Colon (tissue), 2 donors: ENCODE measurements around the gene MMP24.
"Not testable (repeated sequence)": the region's sequence is repeated elsewhere in the genome, so short reads cannot be mapped to it uniquely, and the experiment has no call there.

Source experiments
- FAIRE-seq: peaks from 2 replicates; lab custom pipeline; 2012; peaks lifted over from hg19 to GRCh38; lab: Jason Lieb, UNC
- donor health status: control.
- donor health status: control.

The MMP24 gene

DNA sequence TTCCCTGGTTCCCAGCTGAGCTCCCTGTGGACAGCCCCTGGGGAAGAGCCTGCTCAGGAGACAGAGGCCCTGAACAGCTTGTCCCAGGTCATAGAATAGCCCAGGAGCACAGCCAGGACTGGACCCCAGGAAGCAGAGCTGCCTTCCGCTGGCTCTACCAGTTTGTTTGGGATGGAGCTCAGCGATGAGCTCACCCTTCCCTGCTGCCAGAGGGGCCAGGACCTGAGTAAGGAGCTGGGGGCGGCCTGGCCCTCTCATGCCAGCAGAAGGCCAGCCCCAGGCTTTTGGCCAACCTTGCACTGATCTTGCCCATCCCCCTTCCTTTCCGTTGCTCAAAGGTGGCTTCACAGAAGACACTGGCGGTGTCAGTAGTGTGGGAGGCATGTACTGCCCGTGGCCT is 33.9 kb downstream of the MMP24 start:
- no peak for FAIRE-seq

DNA sequence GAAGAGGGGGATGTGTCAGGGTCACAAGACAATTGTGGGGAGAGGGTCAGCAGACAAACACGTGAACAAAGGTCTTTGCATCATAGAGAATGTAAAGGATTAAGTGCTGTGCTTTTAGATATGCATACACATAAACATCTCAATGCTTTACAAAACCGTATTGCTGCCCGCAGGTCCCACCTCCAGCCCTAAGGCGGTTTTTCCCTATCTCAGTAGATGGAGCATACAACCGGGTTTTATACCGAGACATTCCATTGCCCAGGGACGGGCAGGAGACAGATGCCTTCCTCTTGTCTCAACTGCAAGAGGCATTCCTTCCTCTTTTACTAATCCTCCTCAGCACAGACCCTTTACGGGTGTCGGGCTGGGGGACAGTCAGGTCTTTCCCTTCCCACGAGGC is 35.8 kb downstream of the MMP24 start:
- not testable (repeated sequence) for FAIRE-seq

DNA sequence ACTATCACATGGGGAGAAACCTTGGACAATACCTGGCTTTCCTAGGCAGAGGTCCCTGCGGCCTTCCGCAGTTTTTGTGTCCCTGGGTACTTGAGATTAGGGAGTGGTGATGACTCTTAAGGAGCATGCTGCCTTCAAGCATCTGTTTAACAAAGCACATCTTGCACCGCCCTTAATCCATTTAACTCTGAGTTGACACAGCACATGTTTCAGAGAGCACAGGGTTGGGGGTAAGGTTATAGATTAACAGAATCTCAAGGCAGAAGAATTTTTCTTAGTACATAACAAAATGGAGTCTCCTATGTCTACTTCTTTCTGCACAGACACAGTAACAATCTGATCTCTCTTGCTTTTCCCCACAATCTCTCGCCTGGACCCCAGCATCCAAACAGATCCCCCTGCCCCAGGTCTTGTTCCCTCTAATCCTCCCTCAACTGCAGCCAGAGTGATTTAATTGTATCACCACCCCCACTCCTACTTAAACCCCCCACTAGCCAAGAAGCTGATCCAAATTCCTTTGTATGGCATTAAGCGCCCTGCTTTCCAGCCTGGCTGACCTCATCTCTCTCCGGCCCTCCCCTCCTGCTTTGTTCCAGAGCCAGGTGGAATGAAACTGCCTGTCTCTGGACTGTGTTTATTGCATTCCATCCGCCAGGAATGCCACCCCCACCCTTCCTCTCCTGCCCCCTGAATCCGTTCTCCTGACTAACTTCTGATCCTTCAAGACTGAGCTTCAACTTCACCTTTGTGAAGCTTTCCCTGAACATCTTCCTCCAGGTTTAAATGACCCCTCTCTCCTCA is 36.4 kb downstream of the MMP24 start:
- not testable (repeated sequence) for FAIRE-seq

DNA sequence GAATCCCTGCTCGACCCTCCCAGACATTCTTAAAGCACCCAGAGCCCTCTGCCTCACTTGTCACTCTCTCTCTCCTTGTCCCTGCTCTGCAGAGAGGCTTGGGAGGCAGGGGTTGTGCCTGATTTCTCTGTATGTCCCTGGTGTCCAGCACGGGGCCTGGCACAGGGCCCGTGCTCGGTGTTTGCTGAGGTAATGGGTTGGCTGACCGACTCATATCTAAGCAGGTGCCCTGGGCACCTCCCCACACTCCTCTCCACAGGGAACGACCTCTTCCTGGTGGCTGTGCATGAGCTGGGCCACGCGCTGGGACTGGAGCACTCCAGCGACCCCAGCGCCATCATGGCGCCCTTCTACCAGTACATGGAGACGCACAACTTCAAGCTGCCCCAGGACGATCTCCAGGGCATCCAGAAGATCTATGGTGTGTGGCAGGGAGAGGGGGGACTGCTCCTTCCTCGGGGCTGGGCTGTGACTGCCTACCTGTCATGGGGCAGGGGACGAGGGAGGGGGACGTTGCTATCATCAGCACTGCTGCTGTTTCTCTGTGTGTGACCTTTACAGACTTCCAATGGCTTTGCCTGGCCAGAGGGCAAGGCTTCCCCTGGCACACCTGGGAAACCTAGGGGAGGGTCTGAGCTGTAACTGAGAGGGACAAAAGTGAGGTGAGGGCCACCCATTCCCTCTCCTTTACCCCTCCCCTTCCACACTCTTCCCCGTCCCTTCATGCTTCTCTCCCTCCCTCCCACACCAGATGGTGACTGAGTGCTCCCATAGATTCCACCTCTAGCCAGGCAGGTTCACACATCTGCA is 37.2 kb downstream of the MMP24 start:
- no peak for FAIRE-seq

- no peak for FAIRE-seq
Measured at GRCh38 chr20:35264755-35265154, 38.3 kb downstream of the MMP24 start.

DNA sequence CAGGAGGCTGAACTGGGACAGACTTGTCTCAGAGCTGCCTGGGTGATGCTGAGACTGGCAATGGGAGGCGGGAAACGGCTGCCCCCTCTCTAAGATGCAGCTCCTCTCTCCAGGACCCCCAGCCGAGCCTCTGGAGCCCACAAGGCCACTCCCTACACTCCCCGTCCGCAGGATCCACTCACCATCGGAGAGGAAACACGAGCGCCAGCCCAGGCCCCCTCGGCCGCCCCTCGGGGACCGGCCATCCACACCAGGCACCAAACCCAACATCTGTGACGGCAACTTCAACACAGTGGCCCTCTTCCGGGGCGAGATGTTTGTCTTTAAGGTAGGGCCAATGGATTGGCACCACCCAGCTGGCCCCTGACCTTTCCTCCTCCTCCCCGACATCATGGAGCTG is 40.6 kb downstream of the MMP24 start:
- FAIRE-seq, result no peak

DNA sequence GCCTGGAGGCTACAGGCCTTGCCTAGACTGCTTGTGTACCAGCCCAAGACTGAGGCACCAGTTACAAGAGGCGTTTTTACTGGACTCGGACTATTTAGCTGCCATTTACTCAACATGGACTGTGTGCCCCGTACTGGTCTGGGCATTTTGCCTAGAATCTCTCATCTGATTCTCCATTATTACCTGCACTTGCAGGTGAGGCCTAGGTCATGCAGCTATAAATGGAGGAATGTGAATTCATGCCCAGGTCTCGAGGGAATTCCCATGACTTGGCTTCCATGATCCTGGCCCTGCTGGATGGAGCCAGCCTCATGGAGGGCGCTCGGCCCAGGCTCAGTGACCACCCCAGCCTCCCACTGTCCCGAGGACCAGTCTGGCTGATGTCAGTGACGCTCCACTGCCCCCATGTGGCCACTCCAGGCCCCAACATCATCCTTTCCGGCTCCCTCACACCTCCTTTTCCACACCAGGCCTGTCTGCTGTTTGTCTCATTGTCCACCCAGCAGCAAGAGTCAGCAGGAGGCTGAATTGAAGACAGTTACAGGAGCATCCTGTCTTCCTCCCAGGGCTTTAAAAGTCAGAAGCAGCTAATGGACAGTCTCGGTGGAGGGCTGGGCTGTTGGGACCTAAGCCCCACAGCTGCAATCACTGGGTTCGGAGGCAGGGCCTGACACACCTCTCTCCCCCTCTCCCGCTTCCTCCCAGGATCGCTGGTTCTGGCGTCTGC is 42.7 kb downstream of the MMP24 start:
- FAIRE-seq, result no peak

DNA sequence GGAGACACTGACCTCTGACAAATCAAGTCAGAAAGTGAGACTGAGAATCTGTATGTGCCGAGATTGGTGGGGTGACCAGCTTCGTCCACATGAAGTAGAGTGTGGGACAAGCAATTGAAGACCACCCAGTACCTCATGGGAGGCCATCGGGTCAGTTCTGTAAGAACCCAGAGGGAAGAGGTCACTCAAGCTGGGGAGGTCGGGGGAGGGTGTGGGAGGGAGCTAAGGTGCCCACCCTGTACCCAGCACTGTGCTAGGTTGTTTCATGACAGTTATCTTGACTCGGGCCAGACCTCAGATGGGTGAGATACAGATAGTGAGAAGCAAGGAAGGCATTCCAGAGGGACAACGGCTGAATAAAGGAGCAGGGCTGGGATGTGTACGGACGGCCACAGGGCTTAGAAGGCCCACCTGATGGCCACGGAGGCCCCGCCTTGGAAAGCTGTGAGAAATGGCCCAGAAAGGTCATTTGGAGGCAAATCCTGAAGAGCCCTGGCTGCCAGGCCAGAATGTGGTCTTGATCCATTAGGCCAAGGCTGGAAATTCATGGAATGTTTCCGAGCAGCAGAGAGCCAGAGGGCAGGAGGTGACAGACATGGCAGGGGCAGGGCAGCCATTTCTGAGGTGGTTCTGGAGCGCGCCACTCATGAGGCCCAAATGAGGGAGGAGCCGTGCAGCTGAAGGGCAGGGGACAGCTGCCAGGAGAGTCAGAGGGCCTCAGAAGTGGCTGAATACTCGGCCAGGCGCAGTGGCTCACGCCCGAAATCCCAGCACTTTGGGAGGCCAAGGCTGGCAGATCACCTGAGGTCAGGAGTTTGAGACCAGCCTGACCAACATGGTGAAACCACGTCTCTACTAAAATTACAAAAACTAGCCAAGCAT is 43.8 kb downstream of the MMP24 start:
- no peak for FAIRE-seq

DNA sequence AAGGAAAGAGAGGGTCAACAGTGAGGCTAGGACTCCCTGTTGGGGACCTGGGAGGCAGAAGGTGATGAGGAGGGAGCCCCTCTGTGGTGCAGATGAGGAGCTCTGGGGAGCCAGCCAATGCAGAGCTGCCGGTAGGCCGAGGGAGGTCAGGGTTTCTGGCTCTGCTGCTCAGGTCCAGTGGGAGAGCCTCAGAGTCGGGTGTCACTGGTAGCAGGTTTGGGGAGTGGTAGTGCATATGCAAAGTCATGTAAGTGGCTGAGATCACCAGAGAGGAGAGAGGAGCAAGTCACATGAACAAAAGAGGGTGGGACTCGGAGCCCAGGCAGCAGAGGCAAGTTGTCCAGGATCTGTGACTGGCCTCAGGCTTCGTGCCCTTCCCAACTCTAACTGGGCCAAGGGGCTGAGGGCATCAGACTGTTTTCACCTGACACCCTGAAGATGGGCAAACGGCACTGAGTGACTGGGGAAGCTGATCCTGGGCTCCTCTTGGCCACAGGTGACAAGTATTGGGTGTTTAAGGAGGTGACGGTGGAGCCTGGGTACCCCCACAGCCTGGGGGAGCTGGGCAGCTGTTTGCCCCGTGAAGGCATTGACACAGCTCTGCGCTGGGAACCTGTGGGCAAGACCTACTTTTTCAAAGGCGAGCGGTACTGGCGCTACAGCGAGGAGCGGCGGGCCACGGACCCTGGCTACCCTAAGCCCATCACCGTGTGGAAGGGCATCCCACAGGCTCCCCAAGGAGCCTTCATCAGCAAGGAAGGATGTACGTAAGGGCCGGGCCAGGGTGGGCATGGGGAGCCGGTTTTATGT is 44.8 kb downstream of the MMP24 start:
- FAIRE-seq, result no peak

GRCh38 chr20:35271904-35272303 is 45.4 kb downstream of the MMP24 start:
- no peak for FAIRE-seq

DNA sequence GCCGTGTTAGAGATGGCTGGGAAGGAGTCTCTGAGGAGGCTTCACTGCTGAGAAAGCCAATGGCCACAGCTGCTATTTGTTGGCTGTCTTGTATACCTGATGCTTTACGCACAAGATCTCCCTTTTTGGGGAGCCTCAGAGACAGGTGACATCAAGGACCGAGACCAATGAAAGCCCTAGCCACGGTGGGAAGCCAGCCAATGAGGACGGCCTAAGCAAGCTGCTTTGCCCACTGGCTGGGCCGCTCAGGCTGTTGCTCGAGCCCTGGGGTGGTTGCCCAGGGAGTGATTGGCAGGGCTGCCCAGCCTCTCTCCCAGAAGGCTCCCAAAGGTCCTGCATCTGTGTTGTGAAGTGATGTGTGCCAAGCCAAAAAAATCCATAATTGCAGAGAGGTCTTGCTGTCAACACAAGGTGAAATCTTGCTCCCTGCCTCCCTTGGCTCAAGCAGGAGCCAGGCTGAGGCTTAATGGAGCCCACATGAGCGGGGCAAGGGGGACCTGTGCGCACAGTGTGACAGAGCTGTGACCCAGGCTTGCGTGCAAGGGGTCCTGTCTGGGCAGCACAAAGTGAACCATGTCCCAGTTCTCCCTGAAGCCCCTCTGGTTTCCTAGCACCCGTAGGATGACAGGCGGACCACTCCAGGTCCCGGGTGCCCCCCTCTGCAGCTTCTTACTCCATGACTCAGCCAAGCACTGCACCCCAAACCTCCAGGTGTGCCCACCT is 47.1 kb downstream of the MMP24 start:
- no peak for FAIRE-seq

GRCh38 chr20:35274172-35275092 is 47.9 kb downstream of the MMP24 start:
- FAIRE-seq, result no peak

- FAIRE-seq, result no peak
Measured at GRCh38 chr20:35275741-35276251, 49.3 kb downstream of the MMP24 start.

DNA sequence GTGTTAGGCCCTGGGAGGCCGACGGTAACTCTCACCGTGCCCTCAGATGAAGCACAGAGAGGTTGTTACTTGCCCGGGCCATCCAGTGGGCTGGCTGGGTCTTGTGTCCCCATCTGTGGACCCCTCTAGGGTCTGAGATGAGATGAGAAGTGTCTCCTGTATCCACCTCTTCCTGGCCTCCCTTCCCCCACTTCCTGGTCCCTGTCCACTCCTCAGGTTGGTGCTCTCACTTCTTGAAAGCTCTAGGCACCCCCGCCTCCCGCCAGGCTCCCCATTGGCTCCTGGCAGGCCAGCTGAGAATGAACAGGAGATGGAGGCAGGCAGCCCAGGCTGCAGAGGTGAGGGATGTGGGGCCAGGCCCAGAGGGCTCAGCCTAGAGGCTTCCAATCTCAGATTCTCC is 49.9 kb downstream of the MMP24 start:
- FAIRE-seq, result no peak

- FAIRE-seq, result no peak
Measured at GRCh38 chr20:35277127-35277526, 50.6 kb downstream of the MMP24 start.

- FAIRE-seq, result no peak
Measured at GRCh38 chr20:35277531-35278395, 51.3 kb downstream of the MMP24 start, which contains the start of gene MMP24OS. MMP24OS (minus strand) TSS chr20:35278122; CDS start chr20:35277929, 193 bp downstream.

GRCh38 chr20:35279040-35279439 is 52.5 kb downstream of the MMP24 start:
- no peak for FAIRE-seq
